ENCODE data around the gene OTOP2.
"Not testable (repeated sequence)": the region's sequence is repeated elsewhere in the genome, so short reads cannot be mapped to it uniquely, and the experiment has no call there.

The OTOP2 gene

GRCh38 chr17:74903671-74904070 lies 20.4 kb upstream of the OTOP2 start:
- no peaks in the 10 kb centered on the region for H3K79me2 ChIP-seq (ENCODE audit: insufficient read depth, low read length)
- H3K4me3 ChIP-seq (ENCODE audit: low read depth in 1 of 2, low read length in 2 of 2): no peak overlapping the region
- TF ChIP-seq EZH2 (IDR thresholded peaks at IDR 0.05; ENCODE audit: borderline replicate concordance, low read depth, low read length, severe bottlenecking): no peak
- TF ChIP-seq CTCF (IDR thresholded peaks at IDR 0.05; ENCODE audit: borderline replicate concordance, extremely low read depth, low read length, poor library complexity, severe bottlenecking): no peak
- ATAC-seq (ENCODE audit: insufficient read depth, low read depth) (no peak), DNase-seq (no peak)
- no peak overlapping the region for H3K4me2 ChIP-seq (ENCODE audit: insufficient read depth, low read length)
- no peak overlapping the region for H2AFZ ChIP-seq (ENCODE audit: low read depth, low read length)
- no peaks in the 10 kb centered on the region for H3K36me3 ChIP-seq (ENCODE audit: insufficient read depth, low read length)
- H3K4me1 ChIP-seq (ENCODE audit: insufficient read depth, low read length): no peaks in the 10 kb centered on the region
- H3K9me3 ChIP-seq (ENCODE audit: insufficient read depth, low read length, severe bottlenecking): no peaks in the 10 kb centered on the region
- no peaks in the 10 kb centered on the region for H4K20me1 ChIP-seq (ENCODE audit: insufficient read depth, low read length)
- H3K9ac ChIP-seq (ENCODE audit: low read depth, low read length): no peak overlapping the region
- no peaks in the 10 kb centered on the region for H3K27me3 ChIP-seq (ENCODE audit: insufficient read depth, low read length, poor library complexity)
- no peak overlapping the region for H3K27ac ChIP-seq (ENCODE audit: low read length)

- H3K4me2 ChIP-seq (ENCODE audit: insufficient read depth, low read length): no peak overlapping the region
- DNase-seq: no peak
- no peak overlapping the region for H3K27ac ChIP-seq (ENCODE audit: low read length)
- H3K4me1 ChIP-seq (ENCODE audit: insufficient read depth, low read length): no peaks in the 10 kb centered on the region
- H3K27me3 ChIP-seq (ENCODE audit: insufficient read depth, low read length, poor library complexity): no peaks in the 10 kb centered on the region
- H2AFZ ChIP-seq (ENCODE audit: low read depth, low read length): no peak overlapping the region
- no peaks in the 10 kb centered on the region for H3K36me3 ChIP-seq (ENCODE audit: insufficient read depth, low read length)
- H3K9me3 ChIP-seq (ENCODE audit: insufficient read depth, low read length, severe bottlenecking): no peaks in the 10 kb centered on the region
- no peaks in the 10 kb centered on the region for H4K20me1 ChIP-seq (ENCODE audit: insufficient read depth, low read length)
- H3K9ac ChIP-seq (ENCODE audit: low read depth, low read length): no peak overlapping the region
- H3K4me3 ChIP-seq (ENCODE audit: low read depth in 1 of 2, low read length in 2 of 2): no peak overlapping the region
- TF ChIP-seq CTCF (IDR thresholded peaks at IDR 0.05; ENCODE audit: borderline replicate concordance, extremely low read depth, low read length, poor library complexity, severe bottlenecking) (no peak), EZH2 (IDR thresholded peaks at IDR 0.05; ENCODE audit: borderline replicate concordance, low read depth, low read length, severe bottlenecking) (no peak)
- H3K79me2 ChIP-seq (ENCODE audit: insufficient read depth, low read length): no peaks in the 10 kb centered on the region
- ATAC-seq (ENCODE audit: insufficient read depth, low read depth): no peak
These were observed 19.2 kb upstream of the OTOP2 start for GRCh38 chr17:74904687-74905409.

- not testable (repeated sequence) for ATAC-seq (ENCODE audit: insufficient read depth, low read depth)
These were observed 17.8 kb upstream of the OTOP2 start for GRCh38 chr17:74906214-74906793.

GRCh38 chr17:74907012-74907411 lies 17.1 kb upstream of the OTOP2 start:
- DNase-seq (no peak), ATAC-seq (ENCODE audit: insufficient read depth, low read depth) (no peak)
- Histone ChIP-seq H3K4me3 (ENCODE audit: low read depth in 1 of 2, low read length in 2 of 2) (no peak overlapping the region), H3K27me3 (ENCODE audit: insufficient read depth, low read length, poor library complexity) (no peaks in the 10 kb centered on the region), H3K4me2 (ENCODE audit: insufficient read depth, low read length) (no peak overlapping the region), H3K36me3 (ENCODE audit: insufficient read depth, low read length) (no peaks in the 10 kb centered on the region), H3K9ac (ENCODE audit: low read depth, low read length) (no peak overlapping the region), H3K27ac (ENCODE audit: low read length) (no peak overlapping the region), H2AFZ (ENCODE audit: low read depth, low read length) (no peak overlapping the region), H3K4me1 (ENCODE audit: insufficient read depth, low read length) (no peaks in the 10 kb centered on the region), H3K9me3 (ENCODE audit: insufficient read depth, low read length, severe bottlenecking) (no peaks in the 10 kb centered on the region), H3K79me2 (ENCODE audit: insufficient read depth, low read length) (no peaks in the 10 kb centered on the region), H4K20me1 (ENCODE audit: insufficient read depth, low read length) (no peaks in the 10 kb centered on the region)
- TF ChIP-seq EZH2 (IDR thresholded peaks at IDR 0.05; ENCODE audit: borderline replicate concordance, low read depth, low read length, severe bottlenecking): no peak
- TF ChIP-seq CTCF (IDR thresholded peaks at IDR 0.05; ENCODE audit: borderline replicate concordance, extremely low read depth, low read length, poor library complexity, severe bottlenecking): no peak

More at GRCh38 chr17:74906214-74906793, 17.8 kb upstream of the OTOP2 start:
- not testable (repeated sequence) for H3K4me1 ChIP-seq (ENCODE audit: insufficient read depth, low read length); H3K27ac ChIP-seq (ENCODE audit: low read length); H4K20me1 ChIP-seq (ENCODE audit: insufficient read depth, low read length); H3K27me3 ChIP-seq (ENCODE audit: insufficient read depth, low read length, poor library complexity); H2AFZ ChIP-seq (ENCODE audit: low read depth, low read length); H3K36me3 ChIP-seq (ENCODE audit: insufficient read depth, low read length); H3K4me2 ChIP-seq (ENCODE audit: insufficient read depth, low read length); H3K9me3 ChIP-seq (ENCODE audit: insufficient read depth, low read length, severe bottlenecking); H3K9ac ChIP-seq (ENCODE audit: low read depth, low read length); H3K79me2 ChIP-seq (ENCODE audit: insufficient read depth, low read length); H3K4me3 ChIP-seq (ENCODE audit: low read depth in 1 of 2, low read length in 2 of 2)
- DNase-seq: peak; percentile 47

GRCh38 chr17:74909097-74909496 lies 15.0 kb upstream of the OTOP2 start:
- DNase-seq; H3K4me1 ChIP-seq (ENCODE audit: insufficient read depth, low read length); H3K4me3 ChIP-seq (ENCODE audit: low read depth in 1 of 2, low read length in 2 of 2); H3K9ac ChIP-seq (ENCODE audit: low read depth, low read length); H3K27ac ChIP-seq (ENCODE audit: low read length); H3K79me2 ChIP-seq (ENCODE audit: insufficient read depth, low read length); H3K9me3 ChIP-seq (ENCODE audit: insufficient read depth, low read length, severe bottlenecking); ATAC-seq (ENCODE audit: insufficient read depth, low read depth); H4K20me1 ChIP-seq (ENCODE audit: insufficient read depth, low read length); H3K4me2 ChIP-seq (ENCODE audit: insufficient read depth, low read length); H2AFZ ChIP-seq (ENCODE audit: low read depth, low read length); H3K27me3 ChIP-seq (ENCODE audit: insufficient read depth, low read length, poor library complexity); H3K36me3 ChIP-seq (ENCODE audit: insufficient read depth, low read length): not testable (repeated sequence)

- not testable (repeated sequence) for H3K4me2 ChIP-seq (ENCODE audit: insufficient read depth, low read length); H4K20me1 ChIP-seq (ENCODE audit: insufficient read depth, low read length); H3K9me3 ChIP-seq (ENCODE audit: insufficient read depth, low read length, severe bottlenecking); DNase-seq; ATAC-seq (ENCODE audit: insufficient read depth, low read depth); H3K9ac ChIP-seq (ENCODE audit: low read depth, low read length); H3K79me2 ChIP-seq (ENCODE audit: insufficient read depth, low read length); H3K27me3 ChIP-seq (ENCODE audit: insufficient read depth, low read length, poor library complexity); H3K4me3 ChIP-seq (ENCODE audit: low read depth in 1 of 2, low read length in 2 of 2); H2AFZ ChIP-seq (ENCODE audit: low read depth, low read length); H3K36me3 ChIP-seq (ENCODE audit: insufficient read depth, low read length); H3K27ac ChIP-seq (ENCODE audit: low read length); H3K4me1 ChIP-seq (ENCODE audit: insufficient read depth, low read length)
These were observed 12.7 kb upstream of the OTOP2 start for GRCh38 chr17:74911423-74911822.

All from DND-41 (cell line).